ENCODE data around the gene CHAC2.

DNA sequence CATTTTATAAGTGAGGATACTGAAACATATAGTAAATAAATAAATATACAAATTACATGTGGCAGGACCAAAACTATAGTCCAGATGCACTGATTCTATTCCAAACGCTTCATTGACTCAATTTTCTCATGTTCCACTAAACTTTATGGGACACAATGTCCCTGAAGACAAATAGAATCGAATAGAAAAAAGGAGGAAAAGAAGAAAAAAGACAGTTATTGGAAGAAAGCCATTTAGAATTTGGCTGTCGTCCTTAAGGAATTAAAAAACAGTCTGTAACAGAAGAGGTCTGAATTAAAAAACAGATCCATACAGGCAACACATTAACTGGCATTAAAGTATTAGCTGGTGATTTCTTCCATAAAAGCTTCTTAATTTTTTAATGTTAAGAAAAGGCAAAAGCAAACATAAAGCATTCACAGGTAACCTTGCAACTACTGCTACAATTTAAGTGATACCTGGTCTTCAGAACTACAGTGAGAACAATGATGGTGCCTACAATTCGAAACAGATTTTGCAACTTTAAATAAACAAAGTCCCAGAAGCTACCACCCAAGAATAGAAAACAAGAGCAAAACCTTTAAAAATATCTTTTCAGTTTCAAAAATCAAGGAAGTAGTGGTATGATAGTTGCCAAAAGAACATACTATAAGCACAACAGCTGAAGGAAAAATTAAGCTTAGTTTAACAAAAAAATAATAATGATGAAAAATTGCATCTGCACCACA lies 17.4 kb upstream of the CHAC2 start:
- TF ChIP-seq CBFB (CRISPR knock-in tag; IDR thresholded peaks at IDR 0.05) (no peak), ZNF572 (CRISPR knock-in tag; IDR thresholded peaks at IDR 0.05) (no peak), POLR2A (IDR thresholded peaks at IDR 0.05; ENCODE audit: insufficient read depth in 1 of 2, low read depth in 2 of 2, low read length in 2 of 2) (no peak), ZNF30 (CRISPR knock-in tag; IDR thresholded peaks at IDR 0.05) (no peak), CHD4 (IDR thresholded peaks at IDR 0.05; ENCODE audit: borderline replicate concordance, low read length) (no peak), CEBPB (IDR thresholded peaks at IDR 0.05; ENCODE audit: borderline replicate concordance, low read depth, low read length) (no peak), ZNF800 (CRISPR knock-in tag; IDR thresholded peaks at IDR 0.05) (no peak), SRSF9 (IDR thresholded peaks at IDR 0.05; ENCODE audit: borderline replicate concordance, insufficient read depth, low read depth, low read length, poor library complexity, severe bottlenecking) (no peak)
- TF ChIP-seq, protein P1, sequence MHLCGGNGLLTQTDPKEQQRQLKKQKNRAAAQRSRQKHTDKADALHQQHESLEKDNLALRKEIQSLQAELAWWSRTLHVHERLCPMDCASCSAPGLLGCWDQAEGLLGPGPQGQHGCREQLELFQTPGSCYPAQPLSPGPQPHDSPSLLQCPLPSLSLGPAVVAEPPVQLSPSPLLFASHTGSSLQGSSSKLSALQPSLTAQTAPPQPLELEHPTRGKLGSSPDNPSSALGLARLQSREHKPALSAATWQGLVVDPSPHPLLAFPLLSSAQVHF (CRISPR knock-in tag; IDR thresholded peaks at IDR 0.05), result no peak
- TF ChIP-seq, protein P2, sequence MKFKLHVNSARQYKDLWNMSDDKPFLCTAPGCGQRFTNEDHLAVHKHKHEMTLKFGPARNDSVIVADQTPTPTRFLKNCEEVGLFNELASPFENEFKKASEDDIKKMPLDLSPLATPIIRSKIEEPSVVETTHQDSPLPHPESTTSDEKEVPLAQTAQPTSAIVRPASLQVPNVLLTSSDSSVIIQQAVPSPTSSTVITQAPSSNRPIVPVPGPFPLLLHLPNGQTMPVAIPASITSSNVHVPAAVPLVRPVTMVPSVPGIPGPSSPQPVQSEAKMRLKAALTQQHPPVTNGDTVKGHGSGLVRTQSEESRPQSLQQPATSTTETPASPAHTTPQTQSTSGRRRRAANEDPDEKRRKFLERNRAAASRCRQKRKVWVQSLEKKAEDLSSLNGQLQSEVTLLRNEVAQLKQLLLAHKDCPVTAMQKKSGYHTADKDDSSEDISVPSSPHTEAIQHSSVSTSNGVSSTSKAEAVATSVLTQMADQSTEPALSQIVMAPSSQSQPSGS (CRISPR knock-in tag; IDR thresholded peaks at IDR 0.05), result no peak
